8988T (cell line): ENCODE measurements around the gene EYA2.

ENCODE experiments used
- DNase-seq: peaks from one replicate; pipeline ENCODE4 v3.0.0; 2011

EYA2 gene

GRCh38 chr20:47122560-47122959 lies 227.9 kb downstream of the EYA2 start:
- DNase-seq = no peak

- DNase-seq = no peak
Measured at GRCh38 chr20:47124181-47124717, 229.6 kb downstream of the EYA2 start.

GRCh38 chr20:47125508-47125757 lies 230.8 kb downstream of the EYA2 start:
- DNase-seq = no peak

- no peak for DNase-seq
Measured at GRCh38 chr20:47125758-47126591, 231.3 kb downstream of the EYA2 start.

GRCh38 chr20:47126709-47127108 lies 232.1 kb downstream of the EYA2 start:
- DNase-seq = no peak

- no peak for DNase-seq
Measured at GRCh38 chr20:47127546-47127945, 232.9 kb downstream of the EYA2 start.

- no peak for DNase-seq
Measured at GRCh38 chr20:47127999-47128398, 233.4 kb downstream of the EYA2 start.

GRCh38 chr20:47129306-47129705 lies 234.7 kb downstream of the EYA2 start:
- DNase-seq = no peak

GRCh38 chr20:47133809-47134456 lies 239.3 kb downstream of the EYA2 start:
- no peak for DNase-seq

GRCh38 chr20:47136782-47137181 lies 242.1 kb downstream of the EYA2 start:
- no peak for DNase-seq

- no peak for DNase-seq
Measured at GRCh38 chr20:47137231-47137870, 242.7 kb downstream of the EYA2 start.

GRCh38 chr20:47139934-47140535 lies 245.4 kb downstream of the EYA2 start:
- no peak for DNase-seq

GRCh38 chr20:47141350-47141921 lies 246.8 kb downstream of the EYA2 start:
- no peak for DNase-seq

GRCh38 chr20:47141941-47142773 lies 247.5 kb downstream of the EYA2 start:
- DNase-seq = no peak

GRCh38 chr20:47142774-47143170 lies 248.1 kb downstream of the EYA2 start:
- DNase-seq = no peak

- DNase-seq = no peak
Measured at GRCh38 chr20:47143657-47144056, 249.0 kb downstream of the EYA2 start.

- DNase-seq = no peak
Measured at GRCh38 chr20:47144463-47144862, 249.8 kb downstream of the EYA2 start.

GRCh38 chr20:47146686-47147085 lies 252.0 kb downstream of the EYA2 start:
- DNase-seq = no peak

GRCh38 chr20:47148059-47148458 lies 253.4 kb downstream of the EYA2 start:
- DNase-seq = no peak

GRCh38 chr20:47149939-47150338 lies 255.3 kb downstream of the EYA2 start:
- no peak for DNase-seq

- DNase-seq = peak; percentile 61
Measured at GRCh38 chr20:47150403-47151152, 255.9 kb downstream of the EYA2 start.

GRCh38 chr20:47152068-47152467 lies 257.4 kb downstream of the EYA2 start:
- no peak for DNase-seq
